Left lung (tissue), 10 donors: ENCODE data around the gene STIM2. TPM values are rescaled to one million over a fixed set of nuclear protein-coding genes. Genes with fewer than 3 reads are reported as not detected.

ENCODE experiments used
- ATAC-seq: fragments of 200-7000 bp; cut with Tn5 transposase; one replicate; pipeline ENCODE4 v1.9.1; 2020; ENCODE audit warnings: moderate library complexity
- DNase-seq, 4 donors: peaks; one replicate each; pipeline ENCODE4 v3.0.0-alpha.2; 2013 to 2020
- H3K27ac ChIP-seq, 2 donors: fragments of 200-600 bp; sonication (generic) in 1 of 2; one replicate each; pipeline versions ENCODE4 v1.5.0 to v1.8.0; 2020 to 2021
- H3K27me3 ChIP-seq, 2 donors: fragments of 200-600 bp; sonication (generic) in 1 of 2; one replicate each; pipeline versions ENCODE4 v1.5.0 to v1.8.0; 2020 to 2021
- H3K36me3 ChIP-seq, 2 donors: fragments of 200-600 bp; sonication (generic) in 1 of 2; one replicate each; pipeline versions ENCODE4 v1.5.0 to v1.8.0; 2020 to 2021
- H3K4me1 ChIP-seq, 2 donors: fragments of 200-600 bp; one replicate each; pipeline ENCODE4 v1.8.0; 2021
- H3K4me3 ChIP-seq, 2 donors: fragments of 200-600 bp; sonication (generic) in 1 of 2; one replicate each; pipeline versions ENCODE4 v1.5.0 to v1.8.0; 2020 to 2021; ENCODE audit warnings: mild to moderate bottlenecking in 1 of 2
- H3K9me3 ChIP-seq, 2 donors: fragments of 200-600 bp; sonication (generic) in 1 of 2; one replicate each; pipeline versions ENCODE4 v1.5.0 to v1.8.0; 2020 to 2021
- CTCF ChIP-seq, 2 donors: fragments of 200-600 bp; sonication (generic) in 1 of 2; IDR thresholded peaks; one replicate each; pipeline versions ENCODE4 v1.5.0 to v1.8.0; 2021; ENCODE audit warnings: antibody characterized with exemption in 2 of 2
- intact Hi-C, 2 donors: fragments of 100-400 bp; cut with DNase I; formaldehyde crosslinking; loops; one replicate each; pipeline versions ENCODE4 v1.11.2 to v1.14.2; 2022
- polyA plus RNA-seq, 6 donors: library from polyadenylated mRNA; unstranded; fragments of 120-200 nt; gene quantifications; one replicate each; pipeline ENCODE4 v1.2.1, GENCODE V29; 2013; ENCODE audit not compliant: insufficient read length in 6 of 6
- total RNA-seq, 2 donors: library from RNA; stranded (reverse); fragmentation: NEBNext Ultra II Directional; extraction: Animal tissue kit (Norgen Biotek cat#: 25700); gene quantifications; one replicate each; pipeline ENCODE4 v1.2.1, GENCODE V29; 2021
- donor health status: DM: no; HTN: yes; CAD: no.
- donor health status: DM: no; HTN: no; CAD: no.

The STIM2 gene
- total and polyA plus RNA-seq, 8 donors = 29.1 to 62.7 (median 53.2) TPM

- H3K27ac ChIP-seq = no peak overlapping the region
- no peaks in the 10 kb centered on the region for H3K36me3 ChIP-seq
- H3K4me3 ChIP-seq = no peak overlapping the region
- H3K4me1 ChIP-seq = no peaks in the 10 kb centered on the region
- ATAC-seq = no peak
- intact Hi-C loops = no loop called here
- no peak for TF ChIP-seq CTCF (IDR thresholded peaks at IDR 0.05)
- DNase-seq = no peak
- no peaks in the 10 kb centered on the region for H3K27me3 ChIP-seq
- H3K9me3 ChIP-seq = no peaks in the 10 kb centered on the region
Measured at GRCh38 chr4:26840786-26841185, 19.9 kb upstream of the STIM2 start.

- TF ChIP-seq CTCF (IDR thresholded peaks at IDR 0.05) = no peak
- Histone ChIP-seq H3K4me3 (no peak overlapping the region), H3K27ac (no peak overlapping the region), H3K9me3 (no peaks in the 10 kb centered on the region), H3K27me3 (no peaks in the 10 kb centered on the region), H3K4me1 (no peaks in the 10 kb centered on the region), H3K36me3 (no peaks in the 10 kb centered on the region)
- intact Hi-C loops = no loop called here
- ATAC-seq = no peak
- DNase-seq = no peak
Measured at GRCh38 chr4:26842911-26843310, 17.7 kb upstream of the STIM2 start.

GRCh38 chr4:26850528-26850927 lies 10.1 kb upstream of the STIM2 start:
- DNase-seq (no peak), ATAC-seq (no peak)
- TF ChIP-seq CTCF (IDR thresholded peaks at IDR 0.05) = no peak
- Histone ChIP-seq H3K9me3 (no peaks in the 10 kb centered on the region), H3K27ac (no peak overlapping the region), H3K4me3 (no peak overlapping the region), H3K27me3 (no peaks in the 10 kb centered on the region), H3K4me1 (no peaks in the 10 kb centered on the region), H3K36me3 (no peaks in the 10 kb centered on the region)
- intact Hi-C loops = no loop called here

GRCh38 chr4:26851129-26851528 lies 9.5 kb upstream of the STIM2 start:
- no peak overlapping the region for H3K27ac ChIP-seq
- ATAC-seq = no peak
- no peaks in the 10 kb centered on the region for H3K27me3 ChIP-seq
- H3K4me1 ChIP-seq = no peaks in the 10 kb centered on the region
- DNase-seq = no peak
- no peak overlapping the region for H3K4me3 ChIP-seq
- TF ChIP-seq CTCF (IDR thresholded peaks at IDR 0.05) = no peak
- H3K36me3 ChIP-seq = no peaks in the 10 kb centered on the region
- intact Hi-C loops = no loop called here
- H3K9me3 ChIP-seq = no peaks in the 10 kb centered on the region

- Histone ChIP-seq H3K4me1 (peaks cover 16 to 23% of the 10 kb centered on the region in 2 donors), H3K36me3 (no peaks in the 10 kb centered on the region), H3K9me3 (no peaks in the 10 kb centered on the region), H3K27me3 (no peaks in the 10 kb centered on the region), H3K4me3 (no peak overlapping the region), H3K27ac (no peak overlapping the region)
- intact Hi-C loops = no loop called here
- ATAC-seq = no peak
- DNase-seq = no peak
- TF ChIP-seq CTCF (IDR thresholded peaks at IDR 0.05) = no peak
Measured at GRCh38 chr4:26854701-26855100, 5.9 kb upstream of the STIM2 start.
